ENCODE measurements around the gene MME.

GRCh38 chr3:155111971-155112370 is 31.9 kb downstream of the MME start:
- TF ChIP-seq, protein P1, sequence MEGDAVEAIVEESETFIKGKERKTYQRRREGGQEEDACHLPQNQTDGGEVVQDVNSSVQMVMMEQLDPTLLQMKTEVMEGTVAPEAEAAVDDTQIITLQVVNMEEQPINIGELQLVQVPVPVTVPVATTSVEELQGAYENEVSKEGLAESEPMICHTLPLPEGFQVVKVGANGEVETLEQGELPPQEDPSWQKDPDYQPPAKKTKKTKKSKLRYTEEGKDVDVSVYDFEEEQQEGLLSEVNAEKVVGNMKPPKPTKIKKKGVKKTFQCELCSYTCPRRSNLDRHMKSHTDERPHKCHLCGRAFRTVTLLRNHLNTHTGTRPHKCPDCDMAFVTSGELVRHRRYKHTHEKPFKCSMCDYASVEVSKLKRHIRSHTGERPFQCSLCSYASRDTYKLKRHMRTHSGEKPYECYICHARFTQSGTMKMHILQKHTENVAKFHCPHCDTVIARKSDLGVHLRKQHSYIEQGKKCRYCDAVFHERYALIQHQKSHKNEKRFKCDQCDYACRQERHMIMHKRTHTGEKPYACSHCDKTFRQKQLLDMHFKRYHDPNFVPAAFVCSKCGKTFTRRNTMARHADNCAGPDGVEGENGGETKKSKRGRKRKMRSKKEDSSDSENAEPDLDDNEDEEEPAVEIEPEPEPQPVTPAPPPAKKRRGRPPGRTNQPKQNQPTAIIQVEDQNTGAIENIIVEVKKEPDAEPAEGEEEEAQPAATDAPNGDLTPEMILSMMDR (IDR thresholded peaks at IDR 0.05; ENCODE audit: low read depth, low read length), result no peak
- TF ChIP-seq EZH2phosphoT487 (IDR thresholded peaks at IDR 0.05; ENCODE audit: low read depth), result no peak
